BJ (cell line): ENCODE measurements around the gene XPNPEP2. TPM values are rescaled to one million over a fixed set of nuclear protein-coding genes. Genes with fewer than 3 reads are reported as not detected.
A peak's percentile ranks its signal among the peaks of the same experiment; 100 is the strongest.

Experiments used
- CTCF ChIA-PET: fragments of 350-600 bp; formaldehyde crosslinking; extraction: SDS; loops from one replicate; lab custom pipeline; 2021; ENCODE audit warnings: antibody characterized with exemption, inconsistent platforms; lab: Yijun Ruan, JAX
- POLR2A ChIA-PET: fragments of 300-600 bp; sonication (Branson Sonifier 250); formaldehyde crosslinking; extraction: SDS; loops from one replicate; lab custom pipeline; 2021; ENCODE audit warnings: antibody characterized with exemption; lab: Charles Lee
- DNase-seq: peaks from one replicate; pipeline ENCODE4 v3.0.0-alpha.2; 2011; ENCODE audit warnings: low read depth
- H3K27me3 ChIP-seq: 2 replicates; pipeline ENCODE4 v1.6.0; 2011; ENCODE audit warnings: low read length; ENCODE audit not compliant: control insufficient read depth, insufficient read depth
- H3K36me3 ChIP-seq: 2 replicates; pipeline ENCODE4 v1.5.1; 2011; ENCODE audit warnings: low read length; ENCODE audit not compliant: control insufficient read depth, insufficient read depth
- H3K4me3 ChIP-seq: 2 replicates; pipeline ENCODE4 v1.5.1; 2011; ENCODE audit warnings: low read depth, mild to moderate bottlenecking, control low read depth, low read length
- CTCF ChIP-seq: IDR thresholded peaks from 2 replicates; pipeline ENCODE4 v1.5.1; 2011; ENCODE audit warnings: low read depth, mild to moderate bottlenecking, control low read depth, inconsistent platforms, low read length, moderate library complexity; ENCODE audit not compliant: insufficient read depth
- polyA plus RNA-seq: library from polyadenylated mRNA; depleted of rRNA; stranded (reverse); fragments of >200 nt; gene quantifications from 2 replicates; pipeline ENCODE4 v1.2.3, GENCODE V29; 2011

Gene XPNPEP2
- polyA plus RNA-seq, 1 experiment, result 0.32 TPM

- ChIA-PET POLR2A (no interaction called here), CTCF (interaction anchor here (1.1 kb wide), 1 partner anchor 21 kb away, joined by 5 read pairs; no protein-coding TSS in a partner anchor)
- DNase-seq, result no peak
- no peaks in the 10 kb centered on the region for H3K36me3 ChIP-seq
- H3K27me3 ChIP-seq, result no peaks in the 10 kb centered on the region
- no peak for TF ChIP-seq CTCF
- H3K4me3 ChIP-seq, result no peak overlapping the region
These were observed 8.8 kb downstream of the XPNPEP2 start for GRCh38 chrX:129747533-129747932.

GRCh38 chrX:129748305-129748704, 9.5 kb downstream of the XPNPEP2 start:
- TF ChIP-seq CTCF, result no peak
- DNase-seq, result peak; percentile 10
- POLR2A ChIA-PET, result no interaction called here
- Histone ChIP-seq H3K27me3 (no peaks in the 10 kb centered on the region), H3K4me3 (no peak overlapping the region), H3K36me3 (no peaks in the 10 kb centered on the region)
- CTCF ChIA-PET, result no interaction called here

GRCh38 chrX:129749069-129749468, 10.3 kb downstream of the XPNPEP2 start:
- DNase-seq, result no peak
- CTCF ChIA-PET, result no interaction called here
- TF ChIP-seq CTCF, result no peak

GRCh38 chrX:129750971-129751370, 12.2 kb downstream of the XPNPEP2 start:
- no peak for DNase-seq
- no peaks in the 10 kb centered on the region for H3K27me3 ChIP-seq
- no peak overlapping the region for H3K4me3 ChIP-seq
- no peaks in the 10 kb centered on the region for H3K36me3 ChIP-seq
- no peak for TF ChIP-seq CTCF
- CTCF ChIA-PET, result no interaction called here
- POLR2A ChIA-PET, result no interaction called here

More at GRCh38 chrX:129749069-129749468, 10.3 kb downstream of the XPNPEP2 start:
- H3K27me3 ChIP-seq, result no peaks in the 10 kb centered on the region
- POLR2A ChIA-PET, result no interaction called here
- no peak overlapping the region for H3K4me3 ChIP-seq
- H3K36me3 ChIP-seq, result no peaks in the 10 kb centered on the region

- POLR2A ChIA-PET, result no interaction called here
- DNase-seq, result no peak
- CTCF ChIA-PET, result interaction anchor here (0.9 kb wide), 1 partner anchor 28 kb away, joined by 4 read pairs; no protein-coding TSS in a partner anchor
These were observed 15.6 kb downstream of the XPNPEP2 start for GRCh38 chrX:129754056-129755024.

More at GRCh38 chrX:129754056-129755024, 15.6 kb downstream of the XPNPEP2 start:
- no peak for TF ChIP-seq CTCF
- no peaks in the 10 kb centered on the region for H3K27me3 ChIP-seq
- H3K4me3 ChIP-seq, result no peak overlapping the region
- no peaks in the 10 kb centered on the region for H3K36me3 ChIP-seq
